Inflammatory macrophage treated with lipopolysaccharide for 1 hour (primary cell): ENCODE measurements around the gene PDSS1.
"Not testable (repeated sequence)": the region's sequence is repeated elsewhere in the genome, so short reads cannot be mapped to it uniquely, and the experiment has no call there.

ENCODE experiments used
- DNase-seq, 2 donors: peaks; one replicate each; pipeline ENCODE4 v3.0.0-alpha.2; 2020 to 2022

The PDSS1 gene, protein sequence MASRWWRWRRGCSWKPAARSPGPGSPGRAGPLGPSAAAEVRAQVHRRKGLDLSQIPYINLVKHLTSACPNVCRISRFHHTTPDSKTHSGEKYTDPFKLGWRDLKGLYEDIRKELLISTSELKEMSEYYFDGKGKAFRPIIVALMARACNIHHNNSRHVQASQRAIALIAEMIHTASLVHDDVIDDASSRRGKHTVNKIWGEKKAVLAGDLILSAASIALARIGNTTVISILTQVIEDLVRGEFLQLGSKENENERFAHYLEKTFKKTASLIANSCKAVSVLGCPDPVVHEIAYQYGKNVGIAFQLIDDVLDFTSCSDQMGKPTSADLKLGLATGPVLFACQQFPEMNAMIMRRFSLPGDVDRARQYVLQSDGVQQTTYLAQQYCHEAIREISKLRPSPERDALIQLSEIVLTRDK

DNA sequence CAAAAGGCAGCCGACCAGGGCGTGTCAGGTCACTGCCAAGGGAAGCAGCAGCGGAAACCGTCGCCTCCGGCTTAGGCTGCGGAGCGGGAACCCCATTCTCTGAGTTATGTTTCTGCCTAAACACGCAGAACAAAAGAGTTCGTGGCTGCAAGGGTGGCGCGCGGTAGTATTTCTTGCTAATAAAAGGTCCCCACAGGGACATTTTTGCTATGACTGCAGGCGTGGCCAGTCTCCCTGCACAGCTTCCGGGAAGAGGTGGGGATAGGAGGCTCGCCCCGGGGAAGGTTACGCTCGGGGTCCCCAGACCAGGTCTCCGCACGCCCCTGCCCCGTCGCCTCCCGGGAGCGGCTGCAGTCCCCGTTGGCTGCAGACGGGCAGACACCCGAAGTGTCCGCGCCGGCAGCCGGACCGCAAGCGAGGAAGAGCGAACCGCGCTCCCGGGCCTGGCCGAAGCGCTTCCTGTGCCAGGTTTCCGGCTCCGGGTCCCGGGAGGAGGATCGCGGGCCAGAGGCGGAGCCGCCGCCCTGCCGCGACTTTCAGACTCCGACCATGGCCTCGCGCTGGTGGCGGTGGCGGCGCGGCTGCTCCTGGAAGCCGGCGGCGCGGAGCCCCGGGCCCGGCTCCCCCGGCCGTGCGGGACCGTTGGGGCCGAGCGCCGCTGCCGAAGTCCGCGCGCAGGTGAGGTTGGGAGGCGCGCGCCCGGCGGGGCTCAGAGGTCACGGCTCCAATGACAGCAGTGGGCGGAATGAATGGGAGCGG lies at the start of gene PDSS1:
TSS of gene PDSS1 (plus strand) at position 539 of the 759 bp plus-strand sequence. CDS start at position 550, 11 bp downstream.
- DNase-seq: peak; percentile 94 to 96

DNA sequence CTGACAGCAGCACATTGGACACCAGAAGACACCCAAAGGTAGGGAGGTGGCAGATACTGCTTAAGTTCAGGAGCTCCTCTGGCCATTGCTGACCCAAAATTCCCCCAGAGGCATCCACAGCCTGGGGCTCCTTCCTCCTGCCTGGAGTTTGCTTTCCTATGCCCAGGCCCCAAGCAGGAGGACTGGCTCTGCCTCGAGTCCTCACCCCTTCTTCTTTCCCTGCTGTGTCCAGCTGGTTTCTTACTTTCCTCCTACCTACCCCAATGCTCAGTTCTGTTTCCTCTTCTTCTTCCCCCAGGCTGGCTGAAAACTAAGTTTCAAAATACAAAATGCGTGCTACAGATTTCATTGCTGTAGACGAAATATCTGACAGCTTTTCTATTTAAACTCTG lies 49.3 kb upstream of the PDSS1 start:
- peak in 1 of 2 donors; percentile 17 for DNase-seq

DNA sequence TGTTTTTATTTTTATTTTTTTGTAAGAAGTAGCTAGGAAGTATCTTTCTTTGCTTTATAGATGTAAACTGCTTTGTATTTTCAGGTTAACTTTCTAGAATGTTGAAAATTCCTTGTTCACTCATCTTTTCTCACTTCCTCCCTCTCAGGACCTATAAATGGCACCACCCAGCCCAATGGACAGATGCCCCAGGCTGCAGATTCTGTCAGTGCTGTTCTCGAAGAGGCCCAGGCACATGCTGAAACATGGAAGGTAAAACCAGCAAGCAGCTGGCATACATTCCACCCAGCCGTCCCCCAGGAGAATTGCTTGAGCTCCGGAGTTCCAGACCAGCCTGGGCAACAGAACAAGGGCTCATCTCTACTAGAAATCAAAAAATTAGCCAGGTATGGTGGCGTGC lies 47.1 kb upstream of the PDSS1 start:
- DNase-seq: no peak

DNA sequence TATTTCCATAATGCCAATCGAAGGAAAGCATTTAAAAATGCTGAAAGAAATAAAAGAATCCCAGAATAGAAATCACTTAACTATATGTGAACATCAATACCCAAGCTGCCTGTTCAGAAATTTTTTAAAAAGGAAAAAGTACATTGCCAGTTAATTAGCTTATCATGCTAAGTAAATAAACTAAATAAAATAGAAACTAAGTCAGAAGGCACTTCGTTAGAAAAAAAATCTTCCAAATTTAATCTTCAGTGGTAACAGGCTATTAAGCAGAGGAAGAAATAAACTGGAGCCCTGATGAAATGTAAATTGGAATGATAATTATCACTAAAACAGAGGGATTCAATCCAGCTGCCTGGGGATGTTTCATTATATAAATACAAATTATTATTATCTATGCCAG lies 46.0 kb upstream of the PDSS1 start:
- DNase-seq: not testable (repeated sequence)

DNA sequence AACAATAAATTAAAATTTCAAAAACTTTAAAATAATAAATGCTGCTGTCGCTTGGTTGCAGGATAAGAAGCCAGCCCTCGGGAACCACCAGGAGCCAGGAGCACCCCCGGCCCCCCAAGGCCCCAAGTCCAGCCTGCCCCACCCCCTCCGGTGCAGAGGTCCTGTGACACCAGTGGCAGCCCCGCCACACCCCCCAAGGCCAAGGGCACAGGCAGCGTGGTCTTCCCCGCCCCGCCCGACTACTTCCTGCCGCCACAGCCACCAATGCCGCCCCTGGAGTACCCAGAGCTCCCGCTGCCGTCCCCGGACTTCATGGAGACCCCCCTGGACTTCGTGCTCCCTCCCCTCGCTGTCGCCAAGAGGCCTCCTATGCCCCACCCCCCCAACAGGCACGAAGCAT lies 44.5 kb upstream of the PDSS1 start:
- DNase-seq: no peak

DNA sequence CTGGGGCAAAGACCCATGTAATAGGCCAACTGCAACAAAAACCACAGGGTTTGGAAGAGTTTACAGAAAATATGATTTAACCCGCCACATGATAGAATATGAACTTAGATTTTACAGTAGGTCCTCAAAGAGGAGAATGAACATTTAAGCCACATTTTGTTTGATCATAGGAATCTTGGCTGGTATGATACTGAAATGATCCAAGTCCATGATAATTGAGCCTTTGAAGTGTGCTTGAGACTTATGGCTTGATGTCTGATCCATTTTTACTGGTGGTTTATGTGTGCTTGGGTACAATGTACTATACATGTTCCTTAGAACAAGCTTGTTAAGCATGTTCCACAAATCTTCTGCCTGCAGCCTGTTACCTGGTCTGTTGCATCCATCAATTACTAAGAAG lies 41.8 kb upstream of the PDSS1 start:
- DNase-seq: no peak

DNA sequence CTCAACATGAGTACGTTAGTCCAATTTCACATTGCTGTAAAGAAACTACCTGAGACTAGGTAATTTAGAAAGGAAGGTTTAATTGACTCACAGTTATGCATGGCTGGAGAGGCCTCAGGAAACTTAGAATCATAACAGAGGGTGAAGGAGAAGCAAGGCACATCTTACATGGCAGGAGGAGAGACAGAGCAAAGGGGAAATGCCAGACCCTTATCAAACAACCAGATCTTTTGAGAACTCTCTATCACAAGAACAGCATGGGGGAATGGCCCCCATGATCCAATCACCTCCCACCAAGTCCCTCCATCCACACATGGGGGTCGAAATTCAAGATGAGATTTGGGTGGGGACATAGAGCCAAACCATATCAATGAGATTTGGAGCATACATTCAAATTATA lies 34.6 kb upstream of the PDSS1 start:
- no peak for DNase-seq

DNA sequence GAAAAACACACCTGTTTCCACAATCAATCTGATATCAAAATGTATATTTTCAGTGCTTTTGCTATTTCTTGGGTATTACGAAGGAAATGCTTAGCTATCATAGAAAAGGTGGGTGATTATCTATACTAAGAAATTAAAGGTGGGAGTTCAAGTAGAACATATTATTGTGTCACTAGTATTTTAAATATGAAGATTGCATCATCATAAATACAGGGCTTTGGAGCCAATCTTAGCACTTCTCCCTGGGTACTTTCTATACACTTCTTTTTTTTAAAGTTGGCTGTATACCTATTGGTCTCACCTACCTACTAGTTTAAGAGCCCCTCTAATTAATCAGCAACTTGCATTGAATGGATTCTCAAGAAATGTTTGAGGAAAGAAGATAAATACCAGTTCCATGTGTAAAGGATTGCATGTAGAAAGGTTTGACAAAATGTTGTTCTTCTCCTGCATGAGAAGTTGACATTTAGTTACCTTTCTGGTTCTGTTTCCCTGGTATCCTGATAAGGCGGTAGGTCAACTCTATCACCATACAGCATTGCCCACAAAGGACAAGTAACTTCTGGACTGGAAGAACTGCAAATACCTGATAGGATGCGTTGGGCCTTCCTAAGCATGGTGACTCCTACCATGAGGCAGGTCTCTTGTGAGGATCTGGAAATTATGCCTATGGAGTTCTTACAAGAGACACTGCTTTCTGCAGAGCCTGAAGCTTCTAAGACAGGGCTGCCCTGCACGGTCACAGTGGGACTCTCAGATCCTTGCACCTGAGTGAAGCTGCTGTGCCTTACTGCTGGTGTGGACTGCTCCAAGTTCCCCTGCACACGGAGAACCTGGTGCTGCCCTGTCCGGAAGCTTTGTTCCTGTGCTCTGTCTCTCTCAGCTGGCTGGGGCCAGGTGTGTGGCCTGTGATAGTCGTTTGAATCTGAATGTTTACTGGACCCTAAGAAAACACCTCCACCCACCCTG lies 32.1 kb upstream of the PDSS1 start:
- DNase-seq: no peak

DNA sequence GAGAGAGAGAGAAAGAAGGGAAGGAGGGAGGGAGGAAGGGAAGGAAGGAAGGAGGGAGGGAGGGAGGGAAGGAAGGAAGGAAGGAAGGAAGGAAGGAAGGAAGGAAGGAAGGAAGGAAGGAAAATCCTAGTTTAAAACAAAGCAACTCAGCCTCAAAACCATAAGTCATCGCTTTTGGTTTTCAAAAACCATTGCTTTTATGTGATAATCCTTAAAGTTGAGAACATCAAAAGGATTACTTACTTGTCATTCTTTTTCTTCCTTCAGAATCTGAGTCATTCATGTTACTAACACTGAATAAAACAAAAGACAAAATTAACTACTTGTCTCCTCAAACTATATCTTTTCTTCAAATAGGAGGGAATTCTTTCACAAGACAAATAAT lies 21.6 kb upstream of the PDSS1 start:
- no peak for DNase-seq

DNA sequence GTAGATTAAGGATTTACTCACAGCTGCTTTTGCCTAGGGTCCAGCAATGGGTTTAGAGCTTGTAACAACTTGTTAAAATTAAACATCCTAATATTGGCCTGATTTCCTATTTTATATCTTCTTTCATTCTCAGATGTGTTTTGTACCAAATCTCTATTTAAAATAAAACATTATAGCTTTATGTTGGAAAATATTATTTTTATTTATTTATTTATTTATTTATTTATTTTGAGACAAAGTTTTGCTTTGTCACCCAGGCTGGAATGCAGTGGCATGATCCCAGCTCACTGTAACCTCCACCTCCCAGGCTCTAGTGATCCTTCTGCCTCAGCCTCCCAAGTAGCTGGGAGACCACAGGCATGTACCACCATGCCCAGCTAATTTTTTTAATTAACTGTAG lies 17.9 kb upstream of the PDSS1 start:
- no peak for DNase-seq

DNA sequence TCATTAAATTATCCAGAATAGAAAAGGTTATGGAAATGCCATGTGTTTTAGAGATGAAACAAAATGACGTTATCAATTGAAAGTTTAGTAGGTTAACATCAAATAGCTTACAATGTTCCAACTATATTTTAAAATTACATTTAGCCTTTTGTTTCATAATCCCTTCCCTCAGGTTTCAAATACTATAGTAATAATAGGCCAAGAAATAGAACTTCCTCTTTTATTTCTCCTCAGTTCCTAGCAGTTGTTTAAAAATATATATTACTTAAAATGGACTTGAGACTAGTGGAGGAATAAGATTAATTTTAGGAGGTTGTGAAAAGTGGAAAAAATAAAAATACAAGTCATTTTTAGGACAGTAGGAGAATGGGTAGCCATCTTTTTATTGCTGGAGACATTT lies 16.4 kb upstream of the PDSS1 start:
- peak; percentile 37 to 49 for DNase-seq

DNA sequence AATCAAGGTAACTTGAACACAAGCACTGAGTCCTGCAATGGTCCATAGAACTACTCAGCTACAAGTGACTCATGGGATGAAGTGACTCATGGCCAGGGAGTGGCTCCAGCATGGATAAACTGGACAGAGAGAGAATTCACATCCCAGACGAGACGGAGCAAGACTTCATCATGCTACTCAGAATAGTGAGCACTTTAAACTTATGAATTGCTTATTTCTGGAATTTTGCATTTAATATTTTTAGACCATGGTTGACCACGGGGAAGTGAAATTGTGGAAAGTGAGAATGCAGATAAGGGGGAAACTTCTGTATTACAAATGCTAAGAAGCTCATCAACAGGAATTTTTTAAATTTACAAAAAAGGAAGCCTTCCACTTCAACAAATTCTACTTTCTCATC lies 15.5 kb upstream of the PDSS1 start:
- DNase-seq: peak; percentile 84 to 91

DNA sequence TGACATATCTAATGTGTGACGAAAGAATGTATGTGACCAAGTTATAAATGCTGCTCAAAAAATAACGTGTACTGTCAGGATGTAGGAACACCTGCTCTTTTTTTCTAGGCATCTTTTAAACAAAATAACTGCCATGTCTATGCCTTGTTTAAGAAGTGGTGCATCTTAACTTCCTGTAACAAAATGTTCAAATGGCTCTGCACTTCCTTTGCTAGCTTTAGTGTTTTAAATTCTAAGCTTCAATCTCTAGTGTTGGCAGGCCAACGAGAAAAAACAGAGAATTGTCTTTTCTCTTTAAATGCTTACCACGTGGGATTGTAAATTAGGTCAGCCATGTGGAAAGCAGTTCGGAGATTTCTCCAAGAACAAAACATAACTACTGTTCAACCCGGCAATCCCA lies 14.6 kb upstream of the PDSS1 start:
- DNase-seq: no peak

DNA sequence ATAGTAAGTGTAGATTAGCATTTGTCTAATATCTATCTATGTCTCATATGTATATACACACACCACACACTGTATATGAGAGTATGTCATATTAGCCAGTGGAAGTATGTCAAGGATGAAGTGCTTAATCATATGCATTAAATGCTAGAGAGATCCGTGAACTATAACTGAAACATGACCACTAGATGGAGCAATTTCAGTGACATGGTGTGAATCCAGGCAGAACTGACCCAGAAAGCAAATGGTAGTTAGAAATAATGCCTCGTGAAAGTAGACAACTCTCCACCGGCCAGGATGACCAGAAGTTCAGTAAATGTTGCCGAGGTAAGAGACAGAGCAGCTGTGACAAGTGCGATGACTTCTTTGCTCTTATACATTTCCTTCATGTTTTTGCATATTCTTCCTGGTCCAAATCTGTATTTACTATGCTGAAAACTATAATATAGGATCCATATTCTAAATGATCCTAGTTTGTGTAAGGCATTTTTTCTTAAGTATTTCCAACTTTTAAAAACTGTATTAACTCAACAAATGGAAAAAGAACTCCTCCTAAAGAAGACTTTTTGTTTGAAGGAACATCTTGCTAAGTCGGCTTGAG lies 12.7 kb upstream of the PDSS1 start:
- peak; percentile 80 to 91 for DNase-seq

DNA sequence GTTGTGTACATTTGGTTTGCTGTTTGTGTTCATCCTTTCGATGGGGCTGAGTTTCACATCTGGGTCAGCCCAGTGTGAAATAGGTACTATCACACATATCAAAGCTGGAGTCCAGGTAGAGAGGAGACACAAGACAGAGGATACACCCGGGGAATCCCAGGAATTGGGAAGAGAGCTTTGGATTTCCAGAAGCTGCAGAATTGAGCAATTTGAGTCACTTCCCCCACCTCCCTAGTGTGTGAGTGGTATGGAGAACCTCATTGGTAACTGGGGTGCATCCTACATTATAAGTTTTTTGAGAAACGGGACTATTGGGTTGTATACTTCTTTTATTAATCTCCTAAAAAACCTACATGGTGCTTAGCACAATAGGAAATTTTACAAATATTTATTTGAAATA lies 12.1 kb upstream of the PDSS1 start:
- peak in 1 of 2 donors; percentile 81 for DNase-seq

DNA sequence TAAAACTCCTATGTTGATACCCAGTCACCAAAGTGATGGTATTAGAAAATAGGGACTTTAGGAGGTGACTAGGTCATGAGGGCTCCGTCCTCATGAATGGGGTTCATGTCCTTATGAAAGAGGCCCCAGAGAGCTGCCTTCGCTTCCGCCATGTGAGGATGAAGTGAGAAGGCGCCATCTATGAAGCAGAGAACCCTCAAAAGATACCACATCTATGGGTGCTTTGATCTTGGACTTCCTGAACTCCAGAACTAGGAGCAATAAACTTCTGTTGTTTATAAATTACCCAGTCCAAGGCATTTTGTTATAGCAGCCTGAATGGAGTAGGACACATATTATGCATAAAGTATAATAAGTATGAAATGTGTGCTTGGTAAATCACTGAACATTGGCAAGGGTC lies 8.1 kb upstream of the PDSS1 start:
- DNase-seq: no peak

DNA sequence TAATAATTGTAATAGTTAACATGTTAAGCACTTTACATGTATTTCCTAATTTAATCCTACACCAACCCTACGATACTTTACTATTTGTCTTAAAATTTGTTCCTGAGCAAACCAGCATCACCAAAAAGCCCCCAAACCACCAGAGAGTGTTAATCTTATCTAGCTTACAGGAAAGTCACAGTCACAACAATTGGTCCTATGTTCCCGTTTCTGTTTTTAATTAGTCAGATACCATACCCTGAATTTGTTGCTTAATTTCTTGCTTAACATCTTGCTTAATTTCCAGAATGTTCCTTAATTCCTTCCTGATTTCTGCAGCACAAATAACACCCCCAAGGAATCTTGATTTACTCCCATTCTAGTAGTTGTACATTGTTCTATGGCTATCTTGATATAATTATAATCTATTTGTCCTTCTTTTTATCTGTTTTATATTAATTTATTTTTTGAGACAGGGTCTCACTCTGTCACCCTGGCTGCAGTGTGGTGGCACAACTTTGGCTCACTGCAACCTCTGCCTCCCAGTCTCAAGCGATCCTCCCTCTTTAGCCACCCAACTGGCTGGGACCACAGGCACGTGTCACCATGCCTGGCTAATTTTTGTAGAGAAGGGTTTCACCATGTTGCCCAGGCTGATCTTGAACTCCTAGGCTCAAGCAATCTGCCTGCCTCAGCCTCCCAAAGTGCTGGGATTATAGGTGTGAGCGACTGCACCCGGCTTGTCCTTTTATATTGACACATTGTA lies 6.6 kb upstream of the PDSS1 start:
- peak; percentile 93 to 94 for DNase-seq

DNA sequence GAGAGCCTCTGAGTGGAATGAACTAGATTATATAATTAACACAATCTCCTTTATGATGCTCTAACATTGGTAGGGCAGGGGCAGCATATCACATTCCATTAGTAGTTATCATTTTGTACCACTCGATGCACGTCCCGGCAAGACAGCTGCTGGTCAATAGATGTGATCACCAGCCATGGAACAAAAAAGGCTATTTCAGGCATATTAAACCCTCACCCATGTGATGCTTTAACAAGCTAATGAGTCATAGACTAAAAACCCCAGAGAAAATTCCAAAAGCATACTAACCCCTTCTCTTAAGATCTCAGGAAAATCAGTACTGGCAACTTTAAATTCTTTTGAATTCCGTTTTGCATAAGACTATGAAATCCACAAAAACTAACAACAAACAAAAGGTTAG lies 3.0 kb upstream of the PDSS1 start:
- peak; percentile 67 to 84 for DNase-seq

DNA sequence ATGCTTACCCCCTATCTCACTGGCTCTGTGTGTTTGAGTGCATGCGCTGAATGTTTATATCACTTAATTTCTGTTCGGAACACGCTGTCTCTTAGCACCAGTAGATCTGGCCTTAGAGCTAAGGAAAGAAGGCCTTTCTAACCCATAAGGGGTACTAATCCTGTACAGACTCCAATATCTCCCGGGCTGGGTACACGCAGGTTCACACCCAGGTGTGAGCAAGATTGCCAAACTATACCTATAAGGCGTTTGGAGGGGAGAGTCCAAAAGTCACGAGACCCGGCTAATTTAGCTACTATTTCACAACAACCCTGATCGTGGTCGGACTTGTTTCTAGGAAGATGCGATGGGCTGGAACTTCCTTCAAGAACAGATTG lies 727 bp upstream of the PDSS1 start:
- peak in 1 of 2 donors; percentile 37 for DNase-seq

DNA sequence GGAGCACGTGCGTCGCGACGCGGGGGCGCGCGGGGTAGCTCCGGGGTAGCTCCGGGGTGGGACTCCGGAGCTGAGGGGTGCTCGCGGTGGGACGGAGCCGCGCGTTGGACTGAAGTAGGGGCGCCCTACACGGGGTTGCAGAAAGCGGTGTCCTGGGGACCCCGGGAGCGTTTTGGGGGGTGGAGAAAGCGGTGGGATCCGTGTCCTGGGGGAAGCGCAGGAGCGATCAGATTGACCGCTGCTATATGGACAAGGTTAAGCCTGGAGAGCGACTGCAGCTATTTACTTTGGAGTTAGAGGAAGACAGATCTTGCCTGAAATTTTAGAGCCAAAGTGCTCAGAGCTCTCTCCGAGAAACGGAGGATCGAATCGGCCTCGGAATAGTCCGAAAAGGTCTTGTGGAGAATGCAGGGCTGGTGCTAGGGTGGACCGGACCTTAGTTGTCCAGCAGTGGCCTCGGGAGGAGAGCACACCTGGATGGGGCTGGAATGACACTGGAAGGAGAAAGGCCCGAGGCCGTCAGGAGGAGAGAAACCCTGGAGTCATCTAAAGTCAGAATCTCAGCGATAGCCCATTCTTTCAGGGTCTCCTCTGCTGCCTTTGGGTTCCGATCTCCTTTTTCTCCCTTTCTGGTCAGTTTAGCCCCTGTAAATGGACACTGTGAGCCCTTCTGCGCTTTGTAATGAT lies 564 bp downstream of the PDSS1 start:
- no peak for DNase-seq

DNA sequence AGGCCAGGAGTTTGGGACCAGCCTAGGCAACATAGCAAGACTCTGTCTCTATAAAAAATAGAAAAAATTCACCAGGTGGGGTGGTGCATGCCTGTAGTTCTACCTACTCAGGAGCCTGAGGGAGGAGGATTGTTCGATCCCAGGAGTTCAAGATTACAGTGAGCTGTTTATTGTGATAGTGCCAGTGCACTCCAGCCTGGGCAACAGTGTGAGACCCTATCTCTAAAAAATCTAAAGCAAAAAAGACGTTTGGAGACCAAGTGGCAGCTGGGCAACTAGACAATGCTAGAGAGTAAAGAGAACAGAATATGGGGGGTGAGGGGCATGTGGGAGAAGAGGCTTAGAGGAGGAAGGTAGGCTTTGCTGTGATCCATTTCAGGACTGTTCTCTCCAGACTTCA lies 1.4 kb downstream of the PDSS1 start:
- DNase-seq: no peak
